CD4-positive, alpha-beta T cell (primary cell): Measurements from ENCODE around the gene CD8B2. TPM values are rescaled to one million over a fixed set of nuclear protein-coding genes. Genes with fewer than 3 reads are reported as not detected.
"Not testable (repeated sequence)": the region's sequence is repeated elsewhere in the genome, so short reads cannot be mapped to it uniquely, and the experiment has no call there.

Experiments
- ATAC-seq: fragments of 200-7000 bp; cut with Tn5 transposase; one replicate; pipeline ENCODE4 v1.10.0; 2022; ENCODE audit warnings: mild to moderate bottlenecking; ENCODE audit not compliant: poor library complexity
- CTCF ChIA-PET: fragments of 350-600 bp; sonication (Branson Sonifier 250); formaldehyde crosslinking; loops from one replicate; lab custom pipeline; 2021; ENCODE audit warnings: antibody characterized with exemption, inconsistent platforms; lab: Charles Lee
- POLR2A ChIA-PET: fragments of 350-600 bp; sonication (Branson Sonifier 250); formaldehyde crosslinking; loops from one replicate; lab custom pipeline; 2021; ENCODE audit warnings: antibody characterized with exemption, inconsistent platforms; lab: Charles Lee
- DNase-seq, 14 experiments: peaks; one replicate each; pipeline ENCODE4 v3.0.0-alpha.2; 2013 to 2020; ENCODE audit warnings: mixed read lengths in 2 of 14
- H3K27ac ChIP-seq, 2 donors: one replicate each; pipeline versions ENCODE4 v1.5.1 to v1.7.0; 2013; ENCODE audit warnings: low read length in 2 of 2, low read depth in 1 of 2, mild to moderate bottlenecking in 1 of 2
- H3K27me3 ChIP-seq, 2 experiments: 1 replicate in 1 of 2; 2 replicates in 1 of 2; pipeline versions ENCODE4 v1.6.1 to v1.7.0; 2013; ENCODE audit warnings: low read length in 2 of 2, control low read depth in 1 of 2, mild to moderate bottlenecking in 1 of 2, moderate library complexity in 1 of 2; ENCODE audit not compliant: insufficient read depth in 2 of 2, control insufficient read depth in 1 of 2
- H3K36me3 ChIP-seq: one replicate; pipeline ENCODE4 v1.6.1; 2013; ENCODE audit warnings: low read length, control low read depth; ENCODE audit not compliant: insufficient read depth
- H3K4me1 ChIP-seq: one replicate; pipeline ENCODE4 v1.6.1; 2013; ENCODE audit warnings: low read length, control low read depth; ENCODE audit not compliant: insufficient read depth
- H3K4me3 ChIP-seq: one replicate; pipeline ENCODE4 v1.5.1; 2013; ENCODE audit warnings: mild to moderate bottlenecking, low read length, moderate library complexity
- H3K9me3 ChIP-seq, 2 experiments: 1 replicate in 1 of 2; 2 replicates in 1 of 2; pipeline versions ENCODE4 v1.6.1 to v1.7.0; 2013; ENCODE audit warnings: low read length in 2 of 2, mild to moderate bottlenecking in 2 of 2, control low read depth in 1 of 2, moderate library complexity in 1 of 2; ENCODE audit not compliant: control insufficient read depth in 1 of 2, insufficient read depth in 1 of 2
- H3K27ac Mint-ChIP-seq: one replicate; pipeline ENCODE4 v1.8.0; 2020; ENCODE audit warnings: mixed read lengths
- H3K27me3 Mint-ChIP-seq: one replicate; pipeline ENCODE4 v1.8.0; 2021; ENCODE audit warnings: mixed read lengths
- H3K36me3 Mint-ChIP-seq: one replicate; pipeline ENCODE4 v1.8.0; 2021; ENCODE audit warnings: low read depth, mixed read lengths
- H3K4me1 Mint-ChIP-seq: one replicate; pipeline ENCODE4 v1.8.0; 2021; ENCODE audit warnings: low read depth, mixed read lengths
- H3K4me3 Mint-ChIP-seq: one replicate; pipeline ENCODE4 v1.8.0; 2020; ENCODE audit warnings: mild to moderate bottlenecking, mixed read lengths
- H3K9me3 Mint-ChIP-seq: one replicate; pipeline ENCODE4 v1.8.0; 2020; ENCODE audit warnings: mixed read lengths
- CTCF ChIP-seq: fragments of 200-600 bp; IDR thresholded peaks from one replicate; pipeline ENCODE4 v1.8.0; 2022; ENCODE audit warnings: antibody characterized with exemption, mild to moderate bottlenecking
- intact Hi-C, 2 experiments: fragments of 100-400 bp; cut with DNase I in 1 of 2; cut with micrococcal nuclease in 1 of 2; formaldehyde crosslinking; loops; one replicate each; pipeline versions ENCODE4 v1.15.1 to v1.9.0; 2023 to 2025; cut with DNase I, micrococcal nuclease
- total RNA-seq, 174 experiments: library from RNA in 2 of 174; stranded (reverse) in 2 of 174; gene quantifications; one replicate each; pipeline ENCODE4 v1.2.3 and lab custom pipeline; 2021 to 2026

Gene CD8B2
- total RNA-seq, 2 experiments from 2014 or later, result 0.14 TPM; not detected in 1

GRCh38 chr2:106511476-106511901 is 24.3 kb downstream of the CD8B2 start:
- H3K4me1 Mint-ChIP-seq, H3K27ac ChIP-seq, H3K4me1 ChIP-seq, H3K27me3 ChIP-seq, H3K36me3 ChIP-seq, H3K36me3 Mint-ChIP-seq, POLR2A ChIA-PET, intact Hi-C loops, H3K9me3 Mint-ChIP-seq, H3K27ac Mint-ChIP-seq, H3K27me3 Mint-ChIP-seq, H3K9me3 ChIP-seq, CTCF ChIA-PET: not testable (repeated sequence)
- H3K4me3 Mint-ChIP-seq, result peak overlapping the region; percentile 6
- DNase-seq (peak in 4 of 14 experiments; percentile 10 to 65 (median 42)), ATAC-seq (peak; percentile 43)
- peak overlapping the region; percentile 5 for H3K4me3 ChIP-seq

- H3K4me1 ChIP-seq, CTCF ChIA-PET, H3K36me3 Mint-ChIP-seq, H3K36me3 ChIP-seq, intact Hi-C loops, H3K4me1 Mint-ChIP-seq, H3K27ac Mint-ChIP-seq, H3K27ac ChIP-seq, H3K9me3 ChIP-seq, H3K27me3 Mint-ChIP-seq, H3K27me3 ChIP-seq, H3K9me3 Mint-ChIP-seq, POLR2A ChIA-PET: not testable (repeated sequence)
- peak in 2 of 14 experiments; percentile 12 to 29 for DNase-seq
- ATAC-seq, result peak; percentile 24
- peak overlapping the region; percentile 6 for H3K4me3 Mint-ChIP-seq
- H3K4me3 ChIP-seq, result peak overlapping the region; percentile 5
Measured at GRCh38 chr2:106511934-106512333, 24.8 kb downstream of the CD8B2 start.

- DNase-seq, ATAC-seq, H3K36me3 Mint-ChIP-seq, H3K4me1 ChIP-seq, H3K27ac Mint-ChIP-seq, H3K36me3 ChIP-seq, CTCF ChIA-PET, H3K4me3 ChIP-seq, H3K4me1 Mint-ChIP-seq, POLR2A ChIA-PET, H3K27ac ChIP-seq, H3K27me3 Mint-ChIP-seq, H3K4me3 Mint-ChIP-seq, H3K9me3 ChIP-seq, H3K9me3 Mint-ChIP-seq, H3K27me3 ChIP-seq, intact Hi-C loops: not testable (repeated sequence)
Measured at GRCh38 chr2:106513391-106513790, 26.2 kb downstream of the CD8B2 start.

- CTCF ChIA-PET, POLR2A ChIA-PET, intact Hi-C loops, H3K4me1 Mint-ChIP-seq, H3K9me3 Mint-ChIP-seq, H3K36me3 ChIP-seq, H3K27me3 ChIP-seq, H3K27me3 Mint-ChIP-seq, H3K27ac Mint-ChIP-seq, H3K9me3 ChIP-seq, H3K4me3 Mint-ChIP-seq, H3K4me3 ChIP-seq, H3K4me1 ChIP-seq, DNase-seq, ATAC-seq, H3K36me3 Mint-ChIP-seq, H3K27ac ChIP-seq: not testable (repeated sequence)
Measured at GRCh38 chr2:106514827-106515226, 27.7 kb downstream of the CD8B2 start.

GRCh38 chr2:106516436-106516835 is 29.3 kb downstream of the CD8B2 start:
- intact Hi-C loops, result no loop called here
- no peaks in the 10 kb centered on the region for H3K9me3 ChIP-seq
- no peak overlapping the region for H3K4me3 Mint-ChIP-seq
- H3K27ac ChIP-seq, result no peak overlapping the region
- CTCF ChIA-PET, result no interaction called here
- H3K36me3 ChIP-seq, result no peaks in the 10 kb centered on the region
- peaks cover 9% of the 10 kb centered on the region for H3K4me1 Mint-ChIP-seq
- TF ChIP-seq CTCF, result no peak
- POLR2A ChIA-PET, result no interaction called here
- H3K4me1 ChIP-seq, result peaks cover 3% of the 10 kb centered on the region
- no peaks in the 10 kb centered on the region for H3K9me3 Mint-ChIP-seq
- no peak overlapping the region for H3K27ac Mint-ChIP-seq
- DNase-seq (no peak), ATAC-seq (no peak)
- no peaks in the 10 kb centered on the region for H3K27me3 Mint-ChIP-seq
- no peak overlapping the region for H3K4me3 ChIP-seq
- no peaks in the 10 kb centered on the region for H3K36me3 Mint-ChIP-seq
- no peaks in the 10 kb centered on the region for H3K27me3 ChIP-seq
